HG03342 (cell line): Measurements from ENCODE around the gene HIVEP3.
A peak's percentile ranks its signal among the peaks of the same experiment; 100 is the strongest.
"Not testable (repeated sequence)": the region's sequence is repeated elsewhere in the genome, so short reads cannot be mapped to it uniquely, and the experiment has no call there.

ENCODE experiments used
- ATAC-seq: cut with Tn5 transposase; IDR thresholded peaks from one replicate; pipeline ENCODE4 v1.9.1; 2021; ENCODE audit warnings: mild to moderate bottlenecking, moderate library complexity; ENCODE audit not compliant: unreplicated experiment

Gene HIVEP3

GRCh38 chr1:41573785-41574713 is 344.7 kb downstream of the HIVEP3 start:
- ATAC-seq: peak; percentile 71

- no peak for ATAC-seq
These were observed 345.5 kb downstream of the HIVEP3 start for GRCh38 chr1:41573194-41573593.

GRCh38 chr1:41572224-41572623 is 346.5 kb downstream of the HIVEP3 start:
- no peak for ATAC-seq

GRCh38 chr1:41571041-41571440 is 347.7 kb downstream of the HIVEP3 start:
- no peak for ATAC-seq

GRCh38 chr1:41568204-41568603 is 350.5 kb downstream of the HIVEP3 start:
- ATAC-seq: no peak

- ATAC-seq: no peak
These were observed 351.8 kb downstream of the HIVEP3 start for GRCh38 chr1:41566969-41567368.

- ATAC-seq: no peak
These were observed 352.3 kb downstream of the HIVEP3 start for GRCh38 chr1:41566274-41566885.

- ATAC-seq: no peak
These were observed 353.8 kb downstream of the HIVEP3 start for GRCh38 chr1:41564741-41565475.

GRCh38 chr1:41562328-41562727 is 356.4 kb downstream of the HIVEP3 start:
- no peak for ATAC-seq

GRCh38 chr1:41560931-41561330 is 357.8 kb downstream of the HIVEP3 start:
- no peak for ATAC-seq

- ATAC-seq: no peak
These were observed 358.2 kb downstream of the HIVEP3 start for GRCh38 chr1:41560496-41560895.

- no peak for ATAC-seq
These were observed 359.4 kb downstream of the HIVEP3 start for GRCh38 chr1:41559331-41559730.

- no peak for ATAC-seq
These were observed 360.0 kb downstream of the HIVEP3 start for GRCh38 chr1:41558761-41559171.

GRCh38 chr1:41557751-41558455 is 360.8 kb downstream of the HIVEP3 start:
- no peak for ATAC-seq

- not testable (repeated sequence) for ATAC-seq
These were observed 364.0 kb downstream of the HIVEP3 start for GRCh38 chr1:41554746-41555145.

GRCh38 chr1:41547781-41548560 is 370.8 kb downstream of the HIVEP3 start:
- ATAC-seq: no peak

- ATAC-seq: no peak
These were observed 371.4 kb downstream of the HIVEP3 start for GRCh38 chr1:41547336-41547735.

GRCh38 chr1:41546833-41547135 is 371.9 kb downstream of the HIVEP3 start:
- no peak for ATAC-seq

- ATAC-seq: no peak
These were observed 372.5 kb downstream of the HIVEP3 start for GRCh38 chr1:41545996-41546832.
